ENCODE results near the gene ZBTB1.

GRCh38 chr14:64467566-64467965 lies 37.0 kb upstream of the ZBTB1 start:
- no peak for TF ChIP-seq CTCF (IDR thresholded peaks at IDR 0.05; ENCODE audit: poor library complexity, severe bottlenecking)
- no peak for TF ChIP-seq EZH2 (IDR thresholded peaks at IDR 0.05; ENCODE audit: borderline replicate concordance, insufficient read depth, low read length, poor library complexity, severe bottlenecking)
